ENCODE data around the gene ATM. TPM values are rescaled to one million over a fixed set of nuclear protein-coding genes. Genes with fewer than 3 reads are reported as not detected.

ATM gene
- total and polyA plus RNA-seq, 10 of the 15 experiments (the other 5 are each of a cell fraction or from before 2014, with no cell fraction given), result 10.0 to 91.5 (median 40.2) TPM

- TF ChIP-seq JUNB (IDR thresholded peaks at IDR 0.05) (peak; percentile 82), FOXM1 (IDR thresholded peaks at IDR 0.05; ENCODE audit: low read depth, low read length) (0 out of 2 replicates have a peak, but pooled peaks have one; percentile 23), ETV6 (conservative IDR thresholded peaks at IDR 0.05 in 1 of 2, IDR thresholded peaks at IDR 0.05 in 1 of 2; ENCODE audit: borderline replicate concordance in 1 of 2, low read depth in 1 of 2) (0 out of 4 replicates have a peak, but pooled peaks of 1 of the 2 experiments have one; percentile 24), NFIC (IDR thresholded peaks at IDR 0.05; ENCODE audit: low read depth, low read length) (peak; percentile 58; the same call in 1 of the 2 replicates), RUNX3 (IDR thresholded peaks at IDR 0.05; ENCODE audit: low read length) (peak; percentile 35; the same call in 1 of the 2 replicates), RBBP5 (conservative IDR thresholded peaks at IDR 0.05) (no peak), LARP7 (IDR thresholded peaks at IDR 0.05) (no peak), ZBED1 (IDR thresholded peaks at IDR 0.05; ENCODE audit: borderline replicate concordance) (no peak)
- TF ChIP-seq, protein P1, sequence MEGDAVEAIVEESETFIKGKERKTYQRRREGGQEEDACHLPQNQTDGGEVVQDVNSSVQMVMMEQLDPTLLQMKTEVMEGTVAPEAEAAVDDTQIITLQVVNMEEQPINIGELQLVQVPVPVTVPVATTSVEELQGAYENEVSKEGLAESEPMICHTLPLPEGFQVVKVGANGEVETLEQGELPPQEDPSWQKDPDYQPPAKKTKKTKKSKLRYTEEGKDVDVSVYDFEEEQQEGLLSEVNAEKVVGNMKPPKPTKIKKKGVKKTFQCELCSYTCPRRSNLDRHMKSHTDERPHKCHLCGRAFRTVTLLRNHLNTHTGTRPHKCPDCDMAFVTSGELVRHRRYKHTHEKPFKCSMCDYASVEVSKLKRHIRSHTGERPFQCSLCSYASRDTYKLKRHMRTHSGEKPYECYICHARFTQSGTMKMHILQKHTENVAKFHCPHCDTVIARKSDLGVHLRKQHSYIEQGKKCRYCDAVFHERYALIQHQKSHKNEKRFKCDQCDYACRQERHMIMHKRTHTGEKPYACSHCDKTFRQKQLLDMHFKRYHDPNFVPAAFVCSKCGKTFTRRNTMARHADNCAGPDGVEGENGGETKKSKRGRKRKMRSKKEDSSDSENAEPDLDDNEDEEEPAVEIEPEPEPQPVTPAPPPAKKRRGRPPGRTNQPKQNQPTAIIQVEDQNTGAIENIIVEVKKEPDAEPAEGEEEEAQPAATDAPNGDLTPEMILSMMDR (IDR thresholded peaks at IDR 0.05 in 2 of 3, conservative IDR thresholded peaks at IDR 0.05 in 1 of 3; ENCODE audit: control insufficient read depth in 2 of 3, extremely low read depth in 1 of 3, insufficient read depth in 1 of 3, low read depth in 3 of 3, low read length in 3 of 3), result no peak
These were observed 26.0 kb upstream of the ATM start (continued) for GRCh38 chr11:108196901-108197300.

- Histone ChIP-seq H3K36me3 (ENCODE audit: control insufficient read depth in 2 of 2, insufficient read depth in 2 of 2, low read length in 1 of 2) (peaks cover 2% of the 10 kb centered on the region in 2 experiments; a peak in 3 of 4 replicates), H3K27me3 (replicated peaks in 1 of 2; ENCODE audit: control insufficient read depth in 2 of 2, insufficient read depth in 2 of 2, low read length in 1 of 2) (no peaks in the 10 kb centered on the region), H3K79me2 (ENCODE audit: control insufficient read depth, insufficient read depth, low read length) (peaks cover 43% of the 10 kb centered on the region), H3K27ac (ENCODE audit: control insufficient read depth, insufficient read depth) (peak overlapping the region; percentile 34; the same call in 1 of the 2 replicates), H3K9ac (ENCODE audit: control insufficient read depth, insufficient read depth, low read length) (no peak overlapping the region), H3K9me3 (replicated peaks; ENCODE audit: control insufficient read depth, insufficient read depth, low read length) (no peaks in the 10 kb centered on the region; the same call in 2 of the 3 replicates), H3K4me3 (no peak overlapping the region), H4K20me1 (ENCODE audit: control insufficient read depth, insufficient read depth) (no peaks in the 10 kb centered on the region), H3K4me1 (ENCODE audit: control insufficient read depth, insufficient read depth, low read length) (peaks cover 35% of the 10 kb centered on the region), H3K4me2 (ENCODE audit: control insufficient read depth, insufficient read depth) (peak overlapping the region; percentile 61), H2AFZ (ENCODE audit: control insufficient read depth, low read depth, low read length) (no peak overlapping the region)
- SMC1A ChIA-PET (ENCODE audit: uncharacterized antibody, unreplicated experiment), result interaction anchor here (1.0 to 3.0 kb wide), 3 partner anchors 24 to 28 kb away, joined by 3 to 14 read pairs (median 4); partner anchors contain the start of gene NPAT
- CTCF ChIA-PET, result interaction anchor here (0.7 to 1.0 kb wide), 2 partner anchors 21 to 22 kb away, joined by 3 read pairs; no protein-coding TSS in a partner anchor
- in situ Hi-C loops (cut with MboI) (no loop called here), intact Hi-C loops (cut with micrococcal nuclease; ENCODE audit: unreplicated experiment) (no loop called here)
- POLR2A ChIA-PET, result interaction anchor here (0.9 kb wide), 2 partner anchors 19 to 26 kb away, joined by 3 read pairs; no protein-coding TSS in a partner anchor
- ATAC-seq, result peak; percentile 65
- RAD21 ChIA-PET (ENCODE audit: unreplicated experiment), result interaction anchor here (0.7 to 1.1 kb wide), 5 partner anchors 22 to 40 kb away, joined by 3 to 6 read pairs (median 5); partner anchors contain the start of gene ATM
- no peak for DNase-seq (ENCODE audit: low read depth, low spot score)
- no peak for FAIRE-seq
- no TSS peak for BruUV-seq (replicated peaks)
- TF ChIP-seq RB1 (IDR thresholded peaks at IDR 0.05; ENCODE audit: borderline replicate concordance) (no peak), GATAD2B (conservative IDR thresholded peaks at IDR 0.05; ENCODE audit: low read depth) (no peak), POLR2AphosphoS2 (IDR thresholded peaks at IDR 0.05; ENCODE audit: low read depth, low read length) (no peak), ZNF384 (IDR thresholded peaks at IDR 0.05; ENCODE audit: borderline replicate concordance, low read depth, low read length) (no peak), RAD21 (IDR thresholded peaks at IDR 0.05; ENCODE audit: insufficient read depth, low read depth, low read length) (peak; percentile 31; the same call in 1 of the 2 replicates), ATF7 (IDR thresholded peaks at IDR 0.05; ENCODE audit: low read depth) (0 out of 2 replicates have a peak, but pooled peaks have one; percentile 2)
- TF ChIP-seq, protein P1 (IDR thresholded peaks at IDR 0.05 in 2 of 3, conservative IDR thresholded peaks at IDR 0.05 in 1 of 3; ENCODE audit: control insufficient read depth in 2 of 3, extremely low read depth in 1 of 3, insufficient read depth in 1 of 3, low read depth in 3 of 3, low read length in 3 of 3), result peak in 1 of 3 experiments; percentile 10; a peak in 1 of 6 replicates
These were observed 25.5 kb upstream of the ATM start for GRCh38 chr11:108197351-108197750.

All from GM12878 (cell line).